Loucy (cell line): Measurements from ENCODE around the gene PPCS.

Experiments used
- CTCF ChIP-seq: fragments of 200-600 bp; sonication (generic); conservative IDR thresholded peaks from 2 replicates; pipeline ENCODE4 v1.5.1; 2014; ENCODE audit warnings: mild to moderate bottlenecking, antibody characterized with exemption, low read length
- EZH2phosphoT487 ChIP-seq: fragments of 200-600 bp; IDR thresholded peaks from 2 replicates; pipeline ENCODE4 v1.6.1; 2018; ENCODE audit warnings: antibody characterized with exemption, mild to moderate bottlenecking, moderate library complexity, borderline replicate concordance

- no peak for TF ChIP-seq CTCF
- TF ChIP-seq EZH2phosphoT487 = no peak
Observed at GRCh38 chr1:42419126-42419821, 37.1 kb upstream of the PPCS start.
